C4-2B (cell line): ENCODE data around the gene SMARCA2.

Source experiments
- CTCF ChIP-seq: fragments of 450-650 bp; conservative IDR thresholded peaks from 2 replicates; pipeline ENCODE4 v1.5.1; 2017; ENCODE audit warnings: mild to moderate bottlenecking
- ZFX ChIP-seq: fragments of 450-650 bp; IDR thresholded peaks from 2 replicates; pipeline ENCODE4 v1.6.1; 2017

- TF ChIP-seq CTCF (no peak), ZFX (no peak)
These were observed 177.3 kb downstream of the SMARCA2 start for GRCh38 chr9:2192356-2192979.
